GM19351 (cell line): ENCODE results near the gene CCDC85B.
A peak's percentile ranks its signal among the peaks of the same experiment; 100 is the strongest.

ENCODE experiments used
- ATAC-seq: cut with Tn5 transposase; IDR thresholded peaks from one replicate; pipeline ENCODE4 v1.9.1; 2021; ENCODE audit warnings: mild to moderate bottlenecking, moderate library complexity; ENCODE audit not compliant: unreplicated experiment

Gene CCDC85B

GRCh38 chr11:65903715-65904114 is 13.2 kb downstream of the CCDC85B start:
- ATAC-seq = no peak

- no peak for ATAC-seq
Observed at GRCh38 chr11:65906602-65907001, 16.1 kb downstream of the CCDC85B start.

- ATAC-seq = no peak
Observed at GRCh38 chr11:65907878-65908277, 17.4 kb downstream of the CCDC85B start.

- ATAC-seq = no peak
Observed at GRCh38 chr11:65911682-65912568, 21.5 kb downstream of the CCDC85B start.

GRCh38 chr11:65912845-65913244 is 22.4 kb downstream of the CCDC85B start:
- ATAC-seq = no peak

GRCh38 chr11:65915101-65915820 is 24.8 kb downstream of the CCDC85B start:
- ATAC-seq = no peak

- ATAC-seq = no peak
Observed at GRCh38 chr11:65915821-65916251, 25.4 kb downstream of the CCDC85B start.

- no peak for ATAC-seq
Observed at GRCh38 chr11:65916391-65916790, 25.9 kb downstream of the CCDC85B start.

GRCh38 chr11:65917077-65917433 is 26.6 kb downstream of the CCDC85B start:
- ATAC-seq = no peak

GRCh38 chr11:65917434-65918210 is 27.1 kb downstream of the CCDC85B start:
- no peak for ATAC-seq

GRCh38 chr11:65918211-65919140 is 28.0 kb downstream of the CCDC85B start, which contains the start of gene C11orf68:
Gene C11orf68, minus strand, starts transcription at chr11:65919062. Its CDS starts 31 bp downstream, at chr11:65919031.
- ATAC-seq = peak; percentile 52

- peak; percentile 85 for ATAC-seq
Observed at GRCh38 chr11:65919141-65919572, 28.7 kb downstream of the CCDC85B start, which contains the start of gene DRAP1. Gene DRAP1, plus strand, starts transcription at chr11:65919426. Its CDS starts 76 bp downstream, at chr11:65919502.

- peak; percentile 32 for ATAC-seq
Observed at GRCh38 chr11:65919573-65920371, 29.3 kb downstream of the CCDC85B start.

GRCh38 chr11:65920372-65920802 is 29.9 kb downstream of the CCDC85B start:
- ATAC-seq = no peak

- no peak for ATAC-seq
Observed at GRCh38 chr11:65921033-65921555, 30.6 kb downstream of the CCDC85B start.

- ATAC-seq = no peak
Observed at GRCh38 chr11:65921876-65922275, 31.4 kb downstream of the CCDC85B start.

- ATAC-seq = no peak
Observed at GRCh38 chr11:65922565-65922964, 32.1 kb downstream of the CCDC85B start.

- no peak for ATAC-seq
Observed at GRCh38 chr11:65925397-65925796, 34.9 kb downstream of the CCDC85B start.

- ATAC-seq = peak; percentile 62
Observed at GRCh38 chr11:65927904-65928397, 37.5 kb downstream of the CCDC85B start.
